NCI-H69 (cell line): ENCODE measurements around the gene GPR12.
"Not testable (repeated sequence)": the region's sequence is repeated elsewhere in the genome, so short reads cannot be mapped to it uniquely, and the experiment has no call there.

Experiments
- DNase-seq: peaks from one replicate; lab custom pipeline; 2025; lab: John Stamatoyannopoulos, UW

GPR12 gene

DNA sequence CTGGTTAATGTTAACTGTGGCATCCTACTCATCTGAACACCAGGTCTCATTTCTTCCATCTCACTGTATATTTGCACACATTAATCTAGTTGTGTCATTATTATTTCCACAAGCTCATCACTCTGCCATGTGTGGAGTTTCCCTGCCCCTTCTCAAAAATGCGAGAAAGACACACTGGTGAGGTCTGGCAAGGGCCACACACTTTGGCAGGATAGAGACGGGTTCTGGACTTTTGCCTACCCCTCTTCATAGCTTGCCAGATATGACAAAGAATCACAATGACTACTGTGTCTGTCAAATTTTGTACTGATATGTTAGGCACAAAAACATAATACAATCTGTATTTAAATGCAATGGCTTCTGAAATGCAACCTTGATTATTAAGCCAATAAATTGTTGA, 12.9 kb downstream of the GPR12 start:
- DNase-seq: no peak

DNA sequence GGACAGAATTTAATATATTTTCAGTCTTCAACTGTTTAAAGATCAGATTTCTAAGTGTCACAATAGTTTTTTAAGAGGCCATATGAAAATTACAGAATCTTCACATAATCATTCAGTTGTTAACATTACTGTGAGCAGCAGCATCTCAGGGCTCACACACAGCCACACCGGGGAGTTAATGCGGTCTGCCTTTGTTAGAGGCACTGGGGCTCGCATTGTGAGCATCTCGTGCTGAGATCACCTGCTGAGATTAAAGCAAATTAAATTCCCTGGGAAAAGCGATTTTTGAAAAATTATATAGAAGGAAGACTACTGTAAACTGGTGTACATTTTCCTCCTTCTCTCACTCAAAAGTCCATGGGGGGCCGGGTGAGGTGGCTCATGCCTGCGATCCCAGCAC, 16.6 kb downstream of the GPR12 start:
- peak; percentile 10 for DNase-seq

DNA sequence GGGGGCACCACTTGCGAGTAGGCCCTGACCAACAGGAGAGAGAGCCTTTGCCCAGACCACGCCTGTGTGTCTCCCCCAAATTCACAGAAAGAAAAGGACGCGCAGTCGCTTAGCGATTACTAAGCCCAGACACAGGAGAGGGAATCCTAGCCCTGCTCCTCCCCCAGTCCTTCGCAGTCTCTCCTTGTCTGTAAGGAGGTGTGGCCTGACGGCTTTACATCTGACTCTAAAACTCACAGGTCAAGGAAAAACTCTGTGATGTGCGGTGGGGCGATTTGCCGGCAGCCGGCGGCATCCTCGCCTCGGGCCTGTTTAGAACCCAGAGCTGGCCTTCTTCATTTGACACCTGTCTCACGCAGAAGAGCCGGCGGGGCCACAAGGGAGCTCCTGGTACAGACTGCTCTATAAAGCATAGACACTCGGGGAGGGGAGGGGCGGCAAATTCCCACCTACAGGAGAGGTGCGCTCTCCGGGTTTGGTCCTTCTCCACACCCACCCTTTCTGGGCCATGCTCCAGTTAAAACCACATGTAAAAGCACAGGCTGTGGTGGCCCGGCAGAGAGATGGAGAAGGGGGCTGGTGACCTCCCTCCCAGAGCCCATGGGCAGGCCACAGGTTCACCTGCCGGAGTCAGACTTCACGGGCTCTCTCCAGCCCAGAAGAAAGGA, 17.8 kb downstream of the GPR12 start:
- no peak for DNase-seq

DNA sequence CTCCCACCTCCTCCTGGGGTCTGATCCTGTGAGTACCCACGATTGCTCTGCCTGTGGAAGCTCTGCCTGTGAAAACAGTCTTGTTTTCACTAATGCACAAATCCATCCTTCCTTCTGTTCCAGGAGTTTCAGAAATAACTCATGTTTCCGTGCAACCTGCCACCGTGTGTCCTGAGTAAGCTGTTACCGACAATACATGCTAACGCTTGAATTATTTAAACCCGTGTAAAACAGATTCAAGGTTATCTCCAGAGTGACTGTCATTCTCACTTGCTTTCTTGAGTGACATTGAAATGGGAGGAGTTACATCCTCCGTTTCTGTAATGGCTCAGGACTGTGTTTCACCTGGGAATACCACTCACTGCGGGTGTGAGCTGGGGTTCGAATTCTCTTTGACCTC, 24.9 kb downstream of the GPR12 start:
- no peak for DNase-seq

DNA sequence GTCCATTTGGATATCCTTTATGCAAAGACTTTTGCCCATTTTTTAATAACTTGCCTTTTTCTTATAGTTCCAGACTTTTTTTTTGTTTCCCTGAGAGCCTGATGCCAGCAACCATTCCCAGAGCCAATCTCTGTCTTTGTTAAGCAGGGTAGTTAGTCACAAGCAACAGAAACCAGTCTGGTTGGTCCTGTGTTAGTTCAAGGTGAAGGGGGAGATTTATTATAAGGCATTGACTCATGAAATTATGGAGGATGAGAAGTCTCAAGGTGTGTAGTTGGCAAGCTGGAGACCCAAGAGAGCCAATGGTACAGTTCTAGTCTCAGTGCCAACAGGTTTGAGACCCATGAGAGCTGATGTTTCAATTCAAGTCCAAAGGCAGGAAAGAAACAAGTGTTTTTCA, 33.0 kb downstream of the GPR12 start:
- DNase-seq: no peak

DNA sequence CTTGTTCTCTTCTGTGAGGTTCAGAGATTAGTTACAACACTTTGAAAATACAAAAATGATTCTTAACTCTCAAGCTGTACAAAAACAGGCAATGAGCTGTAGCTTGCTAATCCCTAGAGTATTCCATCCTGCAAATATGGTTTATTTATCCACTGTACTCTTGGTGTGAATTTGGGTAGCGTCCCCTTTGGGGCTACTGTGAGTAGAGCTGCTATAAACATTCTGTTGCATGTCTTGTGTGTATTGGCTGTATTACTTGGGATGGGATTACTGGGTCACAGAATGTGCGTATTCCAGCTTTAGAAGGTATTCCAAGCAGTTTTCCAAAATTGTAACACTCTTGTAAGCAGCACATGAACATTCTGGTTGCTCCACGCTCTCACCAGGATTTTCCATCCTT, 33.5 kb downstream of the GPR12 start:
- DNase-seq: no peak

DNA sequence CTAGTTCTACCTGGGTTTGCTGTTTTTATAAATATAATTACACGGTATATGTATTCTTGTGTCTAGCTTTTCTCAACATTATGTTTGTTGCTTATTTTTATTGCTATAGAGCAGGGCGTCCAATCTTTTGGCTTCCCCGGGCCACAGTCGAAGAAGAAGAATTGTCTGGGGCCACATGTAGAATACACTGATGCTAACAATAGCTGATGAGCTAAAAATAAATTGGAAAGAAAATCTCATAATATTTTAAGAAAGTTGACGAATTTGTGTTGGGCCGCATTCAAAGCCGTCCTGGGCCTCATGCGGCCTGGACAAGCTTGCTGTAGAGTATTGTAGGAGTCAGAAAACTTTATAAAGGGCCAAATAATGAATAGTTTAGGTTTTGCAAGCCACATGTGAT, 33.9 kb downstream of the GPR12 start:
- DNase-seq: no peak

DNA sequence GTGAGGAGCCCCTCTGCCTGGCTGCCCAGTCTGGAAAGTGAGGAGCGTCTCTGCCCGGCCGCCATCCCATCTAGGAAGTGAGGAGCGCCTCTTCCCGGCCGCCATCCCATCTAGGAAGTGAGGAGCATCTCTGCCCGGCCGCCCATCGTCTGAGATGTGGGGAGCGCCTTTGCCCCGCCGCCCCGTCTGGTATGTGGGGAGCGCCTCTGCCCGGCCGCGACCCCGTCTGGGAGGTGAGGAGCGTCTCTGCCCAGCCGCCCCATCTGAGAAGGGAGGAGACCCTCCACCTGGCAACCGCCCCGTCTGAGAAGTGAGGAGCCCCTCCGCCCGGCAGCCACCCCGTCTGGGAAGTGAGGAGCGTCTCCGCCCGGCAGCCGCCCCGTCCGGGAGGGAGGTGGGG, 37.0 kb downstream of the GPR12 start:
- not testable (repeated sequence) for DNase-seq

DNA sequence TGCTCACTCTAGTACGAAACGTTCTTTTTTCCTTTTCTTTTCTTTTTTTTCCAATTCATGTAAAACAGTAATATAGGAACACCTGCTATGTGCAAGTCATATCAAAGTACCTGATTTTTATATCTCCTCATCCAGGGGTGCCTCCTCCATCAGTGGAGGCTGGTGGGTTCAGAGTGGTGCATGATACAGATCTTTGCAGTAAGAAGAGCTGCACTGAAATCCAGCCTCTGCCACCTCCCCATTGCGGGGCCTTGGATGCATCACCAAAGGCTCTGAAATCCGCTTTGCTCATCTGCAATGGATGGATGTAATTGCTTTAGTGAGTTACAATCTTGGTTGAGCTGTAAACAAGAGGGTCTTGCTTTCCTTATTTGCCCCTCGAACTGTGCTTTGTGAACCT, 38.3 kb downstream of the GPR12 start:
- no peak for DNase-seq

DNA sequence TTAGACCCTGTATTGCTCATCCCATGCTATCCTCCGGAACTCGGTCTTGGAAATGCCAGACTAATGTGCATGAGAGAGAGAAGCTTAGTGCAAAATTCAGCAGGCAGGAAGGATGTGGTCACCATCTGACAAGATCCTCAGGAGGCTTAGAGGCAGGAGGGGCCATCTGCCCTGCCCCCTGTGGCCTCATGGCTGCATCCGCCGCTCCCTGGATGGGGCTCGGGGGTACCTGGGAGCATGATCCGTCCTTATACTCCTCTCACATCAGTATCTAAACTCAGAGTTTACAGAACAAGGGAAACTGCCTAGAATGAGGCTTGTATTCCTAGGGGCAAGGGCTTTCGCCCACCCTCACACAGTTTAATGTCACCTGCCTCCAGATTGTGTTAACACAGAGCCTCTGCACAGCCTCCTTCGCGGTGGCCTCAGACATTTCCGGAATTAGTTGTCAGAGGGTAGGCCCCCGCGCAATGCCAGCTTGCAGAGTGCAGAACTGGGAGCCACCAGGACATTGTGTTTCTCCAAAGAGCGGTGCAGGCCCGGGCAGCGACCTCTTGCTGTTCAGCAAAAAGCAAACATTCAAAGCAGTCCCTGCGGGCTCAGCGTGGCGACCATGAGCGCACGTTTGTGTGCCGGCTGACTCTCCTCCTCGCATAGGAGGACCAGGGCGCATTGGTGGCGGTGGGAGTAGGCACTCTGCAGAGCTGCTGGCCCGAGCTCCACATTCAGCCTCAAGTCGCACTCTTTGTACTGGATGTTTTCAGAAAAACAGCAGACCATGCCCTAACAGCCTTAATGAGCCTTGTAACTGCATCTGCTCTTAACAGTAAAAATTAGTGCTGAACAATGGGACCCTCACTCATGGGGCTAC, 39.1 kb downstream of the GPR12 start:
- peak; percentile 66 for DNase-seq

DNA sequence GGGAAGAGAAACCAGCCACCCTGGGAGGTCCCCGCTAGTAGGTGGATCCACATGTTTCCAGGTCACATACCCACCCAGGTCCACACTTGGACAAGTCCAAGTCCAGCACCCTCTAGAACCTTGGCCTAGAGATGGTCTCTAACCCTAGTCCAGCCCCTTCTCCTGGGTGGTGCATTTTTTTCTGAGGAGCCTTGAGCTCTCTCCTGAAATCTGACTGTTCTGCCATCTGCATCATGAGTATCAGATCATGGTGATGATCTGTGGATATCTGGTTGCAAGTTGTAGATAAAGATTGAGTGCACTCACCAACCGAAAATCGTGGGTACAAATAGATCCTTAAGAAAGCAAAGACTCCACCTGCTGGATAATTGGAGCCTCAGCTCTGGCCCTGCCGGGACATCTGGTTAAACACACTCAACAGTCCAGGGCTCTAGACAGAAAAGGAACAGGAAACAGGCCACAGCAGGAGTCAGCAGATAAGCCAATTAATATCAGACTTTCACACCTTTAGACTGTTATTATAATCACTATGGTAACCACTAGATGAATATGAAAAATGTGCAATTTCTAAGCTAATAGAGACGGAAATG, 41.1 kb downstream of the GPR12 start:
- peak; percentile 48 for DNase-seq

DNA sequence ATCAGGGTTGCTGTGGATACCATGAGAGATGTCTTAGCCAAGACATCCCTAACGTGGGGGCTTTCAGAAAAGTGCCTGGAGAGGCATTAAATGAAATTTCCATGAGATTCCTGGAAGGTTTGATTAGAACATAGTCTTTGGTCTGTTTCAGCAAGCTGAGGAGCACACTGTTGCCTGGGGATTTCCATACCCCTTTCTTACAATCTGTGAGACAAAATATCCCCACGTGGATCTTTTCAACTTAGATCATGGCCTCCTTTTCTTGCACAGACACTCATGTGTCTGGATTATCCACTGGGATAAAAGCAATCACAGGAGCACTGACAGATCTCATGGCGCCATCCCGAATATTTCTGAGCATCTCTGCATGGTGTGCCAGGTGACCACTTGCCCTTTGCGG, 41.7 kb downstream of the GPR12 start:
- no peak for DNase-seq

DNA sequence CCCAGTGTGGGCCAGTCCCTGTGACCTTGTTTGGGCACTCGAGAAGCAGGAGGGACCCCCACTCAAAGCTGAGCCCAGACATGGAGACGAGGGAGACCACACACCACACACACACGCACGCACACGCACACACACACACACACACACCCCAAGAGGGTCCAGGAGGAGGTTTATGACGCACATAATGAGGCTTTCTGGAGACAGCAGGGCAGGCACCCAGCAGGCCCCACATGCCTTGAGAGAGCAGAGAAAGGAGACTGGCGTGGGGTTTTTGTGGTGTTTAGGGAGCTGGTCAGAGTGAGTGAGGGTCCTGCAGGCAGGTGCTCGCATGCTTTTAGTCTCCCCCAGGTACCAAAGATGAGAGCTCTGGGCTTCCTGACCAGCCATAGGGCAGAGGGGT, 42.4 kb downstream of the GPR12 start:
- DNase-seq: no peak

DNA sequence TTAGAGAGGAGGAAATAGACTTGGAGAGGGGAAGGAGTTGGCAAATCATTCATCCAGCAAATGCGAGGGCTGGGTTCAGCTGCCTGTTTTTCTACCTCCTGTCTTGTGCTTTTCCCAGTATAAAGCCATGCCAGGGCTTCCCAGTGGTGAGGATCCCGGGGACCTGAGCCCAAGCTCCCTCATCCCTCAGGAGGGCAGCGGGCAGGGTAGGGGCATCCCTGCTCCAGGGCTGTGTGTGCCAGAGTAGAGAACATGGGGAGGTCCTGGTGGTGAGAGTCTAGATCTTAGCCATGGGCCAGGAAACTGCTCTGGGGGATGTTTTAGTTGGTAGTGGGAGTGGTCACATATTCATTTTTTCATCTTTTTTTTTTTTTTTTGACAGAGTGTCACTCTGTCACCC, 43.6 kb downstream of the GPR12 start:
- no peak for DNase-seq

DNA sequence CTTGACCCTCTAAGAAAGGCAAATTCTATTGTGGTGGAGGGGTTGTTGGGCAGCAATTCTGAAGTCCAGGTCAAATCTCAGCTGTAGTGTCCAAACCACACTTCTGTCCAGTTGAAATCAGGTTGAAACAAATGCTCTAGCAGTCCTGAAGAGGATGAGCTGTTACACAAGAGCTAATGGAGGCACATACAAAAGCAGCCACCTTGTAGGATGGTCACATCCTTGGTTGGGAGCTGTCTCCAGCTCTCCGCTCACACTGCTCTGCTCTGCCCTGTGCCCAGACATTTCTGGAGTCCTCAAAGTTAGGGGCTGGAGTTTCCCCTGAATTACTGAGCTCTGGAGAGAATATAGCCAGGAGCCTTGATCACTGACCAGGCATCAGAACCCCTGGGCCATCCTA, 47.2 kb downstream of the GPR12 start:
- no peak for DNase-seq

DNA sequence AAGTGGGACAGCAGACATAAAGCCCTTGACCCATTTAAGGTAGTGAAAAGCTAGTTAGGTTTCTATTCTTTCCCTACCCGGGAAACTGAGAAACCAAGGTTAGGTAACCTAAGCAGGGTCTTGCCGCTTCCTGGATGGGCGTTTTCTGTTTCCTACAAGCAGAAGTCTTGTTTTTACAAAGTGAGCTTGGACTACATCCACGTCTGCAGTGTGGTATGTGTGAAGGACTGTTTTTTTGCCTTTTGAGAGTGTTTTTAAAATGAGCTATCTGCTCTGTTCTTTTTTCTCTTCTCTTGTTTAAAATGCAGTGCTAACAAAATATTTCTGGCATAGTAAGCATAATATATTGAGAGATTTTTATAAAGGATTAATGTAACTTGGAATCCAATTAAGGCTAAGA, 49.4 kb downstream of the GPR12 start:
- DNase-seq: no peak

DNA sequence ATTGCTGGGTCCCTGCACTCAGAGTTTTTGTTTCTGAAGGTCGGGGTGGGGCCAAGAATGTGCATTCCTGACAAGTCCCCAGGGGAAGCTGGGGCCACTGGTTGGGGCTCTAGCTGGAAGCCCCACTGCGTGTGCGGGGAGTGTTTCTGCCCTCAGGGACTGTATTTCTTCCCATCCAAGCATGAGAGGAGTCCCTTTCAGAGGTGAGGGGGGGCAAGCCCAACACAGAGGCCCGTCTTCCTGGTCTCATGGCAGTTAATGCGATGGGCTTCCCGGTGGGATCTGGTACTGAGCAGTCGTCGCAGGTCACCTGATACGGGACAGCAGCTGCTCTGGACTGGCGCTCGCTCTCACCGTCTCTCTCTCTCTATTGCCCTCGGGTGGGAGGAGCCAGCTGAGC, 50.4 kb downstream of the GPR12 start:
- DNase-seq: peak; percentile 13

DNA sequence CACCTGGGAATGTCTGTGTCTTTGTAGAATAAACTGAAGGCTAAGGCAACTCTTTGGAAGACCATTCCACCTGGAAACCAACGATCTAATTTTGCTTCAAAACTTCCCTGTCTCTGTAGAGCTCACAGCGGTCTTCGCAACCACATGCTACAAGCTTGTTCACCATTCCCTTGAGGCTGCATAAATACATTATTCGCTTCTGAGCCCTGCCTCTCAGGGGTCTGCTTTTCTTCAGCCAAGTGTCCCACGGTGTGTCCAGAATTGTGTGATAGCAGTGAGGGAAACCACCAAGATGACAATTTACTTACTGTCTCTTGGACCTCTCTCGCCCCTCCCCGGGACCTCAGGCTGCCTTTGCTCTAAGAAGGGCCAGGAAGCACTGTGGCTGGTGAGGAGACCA, 51.1 kb downstream of the GPR12 start:
- no peak for DNase-seq

DNA sequence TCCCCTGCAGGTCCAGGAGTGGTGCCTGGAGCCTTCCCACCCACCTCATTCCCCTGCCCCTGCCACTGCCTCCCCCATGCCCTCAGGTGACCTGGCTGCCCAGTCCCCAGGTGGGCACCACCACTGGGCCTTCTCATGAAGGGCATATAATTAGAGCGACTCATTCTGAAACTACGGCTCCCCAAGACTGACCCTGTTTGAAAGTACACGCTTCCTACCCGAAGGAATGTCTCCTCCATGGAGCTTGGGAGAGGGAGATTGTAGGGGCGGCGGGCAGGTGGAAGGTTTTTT, 52.6 kb downstream of the GPR12 start:
- DNase-seq: no peak

DNA sequence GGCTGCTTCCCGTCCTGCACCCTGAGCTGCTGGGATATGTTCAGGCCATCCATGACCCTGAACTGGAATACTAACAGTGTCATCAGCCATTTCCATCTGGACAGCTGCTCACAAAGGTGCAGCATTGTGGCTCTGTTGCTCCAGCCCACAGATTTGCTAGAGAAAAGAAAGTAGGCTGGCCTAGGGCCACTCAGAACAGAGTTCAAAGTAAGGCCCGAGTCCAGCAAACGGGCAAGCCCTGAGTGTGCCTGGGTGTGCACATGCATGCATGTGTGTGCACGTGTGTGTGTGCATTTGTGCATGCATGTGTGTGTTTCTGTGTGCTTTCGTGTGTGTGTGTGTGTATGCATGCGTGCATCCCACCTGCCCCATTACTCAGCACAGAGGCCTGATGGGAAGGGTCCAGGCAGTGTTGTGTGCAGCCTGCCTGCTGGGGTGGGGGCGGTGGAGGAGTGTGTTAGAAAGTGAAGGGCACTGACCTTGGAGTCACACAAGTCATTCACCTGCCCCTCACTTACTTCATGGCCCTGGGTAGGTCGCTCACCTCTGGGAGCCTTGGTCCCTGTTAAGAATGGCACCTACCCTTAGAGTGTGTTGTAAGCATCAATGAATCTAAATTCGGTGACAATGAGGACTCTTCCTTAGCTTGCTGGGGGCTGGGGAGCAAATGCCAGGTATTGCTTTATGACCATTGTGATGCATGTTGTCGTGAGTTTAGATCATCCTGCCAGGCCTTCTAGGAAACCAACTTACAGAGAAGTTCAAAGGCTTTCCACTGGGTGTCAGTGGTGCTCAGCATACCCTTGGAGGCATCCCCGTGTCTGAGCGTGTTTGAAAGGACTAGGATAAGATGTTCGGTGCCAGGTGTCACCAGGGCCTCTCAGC, 53.2 kb downstream of the GPR12 start:
- peak; percentile 54 for DNase-seq

DNA sequence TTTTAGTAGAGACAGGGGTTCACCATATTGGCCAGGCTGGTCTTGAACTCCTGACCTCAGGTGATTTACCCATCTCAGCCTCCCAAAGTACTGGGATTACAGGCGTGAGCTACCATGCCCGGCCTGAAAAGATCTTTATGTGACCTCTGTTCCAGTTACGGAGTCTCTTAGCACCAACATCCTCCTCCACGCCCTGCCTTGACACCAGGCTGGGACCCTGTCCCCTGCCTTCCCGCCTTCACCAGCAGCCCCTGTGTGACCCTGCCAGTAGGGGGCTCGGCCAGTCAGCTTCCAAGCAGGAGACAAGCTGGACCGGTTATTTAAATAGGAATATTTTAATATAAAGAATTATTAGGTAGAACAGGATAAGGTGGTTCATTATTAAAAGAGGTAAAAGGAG, 54.2 kb downstream of the GPR12 start:
- no peak for DNase-seq

DNA sequence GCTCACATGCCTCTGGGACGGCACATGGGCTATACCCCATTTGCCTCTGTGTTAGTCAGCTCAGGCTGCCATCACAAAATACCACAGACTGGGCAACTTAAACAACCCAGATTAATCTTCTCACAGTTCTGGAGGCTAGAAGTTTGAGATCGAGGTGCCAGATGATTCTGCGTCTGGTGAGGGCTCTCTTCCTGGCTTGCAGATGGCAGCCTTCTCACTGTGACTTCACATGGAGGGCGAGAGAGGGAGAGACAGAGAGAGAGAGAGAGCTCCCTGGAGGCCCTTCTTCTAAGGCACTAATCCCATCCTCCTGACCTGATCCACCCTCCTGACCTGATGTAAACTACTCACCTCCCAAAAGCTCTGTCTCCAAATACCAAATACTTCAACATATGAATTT, 55.0 kb downstream of the GPR12 start:
- no peak for DNase-seq
